ENCODE measurements around the gene SLIT3. TPM values are rescaled to one million over a fixed set of nuclear protein-coding genes. Genes with fewer than 3 reads are reported as not detected.

Gene SLIT3
- polyA plus RNA-seq, 1 of the 3 experiments (the other 2 are of a cell fraction) = 119 TPM

DNA sequence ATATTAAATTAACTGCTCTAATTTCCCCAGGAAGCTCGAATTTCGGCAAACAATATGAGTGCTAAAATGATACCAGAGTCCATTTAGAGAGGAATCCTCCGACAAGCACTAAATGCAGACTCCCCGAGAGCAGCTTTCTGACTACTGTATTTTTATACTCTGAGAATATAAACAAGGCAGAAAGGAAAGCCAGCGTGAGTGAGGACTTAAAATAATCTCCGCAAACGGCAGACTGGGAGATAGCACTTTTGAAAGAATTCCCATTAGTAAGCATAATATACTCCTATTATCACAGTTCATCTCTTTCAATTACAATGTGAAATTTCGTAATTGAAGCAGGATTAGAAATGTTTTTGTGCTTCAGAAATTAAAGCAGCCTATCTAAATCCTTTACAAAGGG is 452.4 kb downstream of the SLIT3 start:
- ChIA-PET POLR2A (interaction anchor here (0.9 to 9.5 kb wide), 3 partner anchors 19 to 69 kb away, joined by 3 to 190 read pairs (median 3); no protein-coding TSS in a partner anchor), CTCF (interaction anchor here (0.7 to 2.5 kb wide), 3 partner anchors 9 to 38 kb away, joined by 4 to 12 read pairs (median 4); no protein-coding TSS in a partner anchor)
- Histone ChIP-seq H3K27ac (ENCODE audit: low read depth in 2 of 2, low read length in 1 of 2) (peak overlapping the region in 1 of 2 experiments; percentile 96; a peak in 2 of 4 replicates), H3K79me2 (ENCODE audit: insufficient read depth) (no peaks in the 10 kb centered on the region), H3K4me1 (ENCODE audit: control insufficient read depth in 1 of 2, insufficient read depth in 2 of 2, low read depth in 1 of 2, low read length in 1 of 2) (peaks cover 5 to 67% of the 10 kb centered on the region in 2 experiments), H4K20me1 (ENCODE audit: insufficient read depth) (no peaks in the 10 kb centered on the region), H3F3A (replicated peaks; ENCODE audit: insufficient read depth) (peaks cover 6% of the 10 kb centered on the region), H3K9ac (no peak overlapping the region), H3K9me2 (no peaks in the 10 kb centered on the region), H2AFZ (ENCODE audit: low read depth) (no peak overlapping the region), H3K36me3 (replicated peaks in 1 of 2; ENCODE audit: control insufficient read depth in 1 of 2, insufficient read depth in 2 of 2, low read length in 1 of 2) (peaks cover 0 to 28% of the 10 kb centered on the region in 2 experiments), H3K4me3 (ENCODE audit: low read depth in 2 of 2, low read length in 1 of 2) (no peak overlapping the region), H3K4me2 (no peak overlapping the region), H3K9me3 (no peaks in the 10 kb centered on the region), H3K27me3 (ENCODE audit: insufficient read depth) (no peaks in the 10 kb centered on the region)
- WGBS (ENCODE audit: low lambda C conversion rate) = 71% methylated on average over 8 of the region's 8 CpGs
- TF ChIP-seq ELF1 (IDR thresholded peaks at IDR 0.05) (no peak), MEF2A (IDR thresholded peaks at IDR 0.05; ENCODE audit: borderline replicate concordance, low read depth) (no peak), CHD2 (IDR thresholded peaks at IDR 0.05; ENCODE audit: low read length, partially characterized antibody) (no peak)
- no peak for DNase-seq

DNA sequence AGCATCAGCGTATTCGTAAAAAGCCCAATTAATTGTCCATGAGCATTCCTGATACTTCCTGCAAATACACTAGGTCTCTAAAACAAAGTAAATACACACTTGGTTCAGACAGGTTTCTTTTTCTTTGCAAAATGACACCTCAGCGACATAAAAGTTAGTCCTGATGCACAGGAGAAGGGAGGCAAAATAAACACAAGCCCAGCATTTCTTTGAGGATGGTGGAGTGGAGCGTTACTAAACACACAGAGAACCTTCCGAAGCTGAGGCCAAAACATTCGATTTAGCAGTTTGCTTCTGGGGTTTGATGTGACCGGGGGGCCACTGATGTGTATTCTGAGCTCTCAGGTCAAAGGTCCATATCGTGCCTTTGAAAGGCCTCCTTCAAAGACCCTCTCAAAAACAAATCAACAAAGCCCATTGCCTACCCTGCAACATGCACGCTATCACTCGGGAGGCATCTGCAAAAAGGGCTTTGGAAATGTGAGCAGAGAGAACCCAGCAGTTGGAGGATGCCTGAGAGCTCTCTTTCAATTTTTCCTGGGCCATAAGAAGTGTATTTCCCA is 453.3 kb downstream of the SLIT3 start:
- DNase-seq = no peak
- WGBS (ENCODE audit: low lambda C conversion rate) = 95% methylated on average over 10 of the region's 10 CpGs
- POLR2A ChIA-PET = interaction anchor here (1.2 to 9.5 kb wide), 2 partner anchors 35 to 70 kb away, joined by 3 to 190 read pairs; no protein-coding TSS in a partner anchor
- peaks cover 0 to 33% of the 10 kb centered on the region in 2 experiments for H3K36me3 ChIP-seq (replicated peaks in 1 of 2; ENCODE audit: control insufficient read depth in 1 of 2, insufficient read depth in 2 of 2, low read length in 1 of 2)
- no peak overlapping the region for H2AFZ ChIP-seq (ENCODE audit: low read depth)
- no peaks in the 10 kb centered on the region for H3K9me2 ChIP-seq
- H3K79me2 ChIP-seq (ENCODE audit: insufficient read depth) = no peaks in the 10 kb centered on the region
- H3K9me3 ChIP-seq = no peaks in the 10 kb centered on the region
- peak overlapping the region in 1 of 2 experiments; percentile 96; a peak in 2 of 4 replicates for H3K27ac ChIP-seq (ENCODE audit: low read depth in 2 of 2, low read length in 1 of 2)
- TF ChIP-seq, protein P1, sequence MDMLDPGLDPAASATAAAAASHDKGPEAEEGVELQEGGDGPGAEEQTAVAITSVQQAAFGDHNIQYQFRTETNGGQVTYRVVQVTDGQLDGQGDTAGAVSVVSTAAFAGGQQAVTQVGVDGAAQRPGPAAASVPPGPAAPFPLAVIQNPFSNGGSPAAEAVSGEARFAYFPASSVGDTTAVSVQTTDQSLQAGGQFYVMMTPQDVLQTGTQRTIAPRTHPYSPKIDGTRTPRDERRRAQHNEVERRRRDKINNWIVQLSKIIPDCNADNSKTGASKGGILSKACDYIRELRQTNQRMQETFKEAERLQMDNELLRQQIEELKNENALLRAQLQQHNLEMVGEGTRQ (IDR thresholded peaks at IDR 0.05; ENCODE audit: borderline replicate concordance, low read depth, low read length) = no peak
- TF ChIP-seq CHD2 (IDR thresholded peaks at IDR 0.05; ENCODE audit: low read length, partially characterized antibody) (no peak), FOXJ3 (CRISPR knock-in tag; IDR thresholded peaks at IDR 0.05) (no peak), SIN3A (IDR thresholded peaks at IDR 0.05; ENCODE audit: borderline replicate concordance, low read depth, low read length) (no peak), TAF1 (IDR thresholded peaks at IDR 0.05; ENCODE audit: borderline replicate concordance, low read depth, low read length) (no peak), ELF1 (IDR thresholded peaks at IDR 0.05) (no peak), JUND (IDR thresholded peaks at IDR 0.05) (no peak), YY1 (IDR thresholded peaks at IDR 0.05; ENCODE audit: low read depth) (no peak), RXRA (IDR thresholded peaks at IDR 0.05; ENCODE audit: borderline replicate concordance, low read depth) (no peak), TEAD4 (IDR thresholded peaks at IDR 0.05; ENCODE audit: borderline replicate concordance, insufficient read depth) (no peak), FOXM1 (IDR thresholded peaks at IDR 0.05; ENCODE audit: low read depth) (no peak), EP300 (IDR thresholded peaks at IDR 0.05; ENCODE audit: borderline replicate concordance in 1 of 2, low read depth in 1 of 2, low read length in 1 of 2) (no peak), MXI1 (IDR thresholded peaks at IDR 0.05; ENCODE audit: low read depth, low read length) (no peak), POLR2AphosphoS5 (IDR thresholded peaks at IDR 0.05; ENCODE audit: low read depth, low read length) (no peak), MEF2A (IDR thresholded peaks at IDR 0.05; ENCODE audit: borderline replicate concordance, low read depth) (no peak), EZH2phosphoT487 (IDR thresholded peaks at IDR 0.05; ENCODE audit: borderline replicate concordance, low read depth) (no peak)
- TF ChIP-seq, protein P2, sequence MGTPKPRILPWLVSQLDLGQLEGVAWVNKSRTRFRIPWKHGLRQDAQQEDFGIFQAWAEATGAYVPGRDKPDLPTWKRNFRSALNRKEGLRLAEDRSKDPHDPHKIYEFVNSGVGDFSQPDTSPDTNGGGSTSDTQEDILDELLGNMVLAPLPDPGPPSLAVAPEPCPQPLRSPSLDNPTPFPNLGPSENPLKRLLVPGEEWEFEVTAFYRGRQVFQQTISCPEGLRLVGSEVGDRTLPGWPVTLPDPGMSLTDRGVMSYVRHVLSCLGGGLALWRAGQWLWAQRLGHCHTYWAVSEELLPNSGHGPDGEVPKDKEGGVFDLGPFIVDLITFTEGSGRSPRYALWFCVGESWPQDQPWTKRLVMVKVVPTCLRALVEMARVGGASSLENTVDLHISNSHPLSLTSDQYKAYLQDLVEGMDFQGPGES (IDR thresholded peaks at IDR 0.05; ENCODE audit: low read depth, low read length) = no peak
- TF ChIP-seq, protein P3, sequence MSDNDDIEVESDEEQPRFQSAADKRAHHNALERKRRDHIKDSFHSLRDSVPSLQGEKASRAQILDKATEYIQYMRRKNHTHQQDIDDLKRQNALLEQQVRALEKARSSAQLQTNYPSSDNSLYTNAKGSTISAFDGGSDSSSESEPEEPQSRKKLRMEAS (IDR thresholded peaks at IDR 0.05; ENCODE audit: low read depth) = no peak
- TF ChIP-seq, protein P4, sequence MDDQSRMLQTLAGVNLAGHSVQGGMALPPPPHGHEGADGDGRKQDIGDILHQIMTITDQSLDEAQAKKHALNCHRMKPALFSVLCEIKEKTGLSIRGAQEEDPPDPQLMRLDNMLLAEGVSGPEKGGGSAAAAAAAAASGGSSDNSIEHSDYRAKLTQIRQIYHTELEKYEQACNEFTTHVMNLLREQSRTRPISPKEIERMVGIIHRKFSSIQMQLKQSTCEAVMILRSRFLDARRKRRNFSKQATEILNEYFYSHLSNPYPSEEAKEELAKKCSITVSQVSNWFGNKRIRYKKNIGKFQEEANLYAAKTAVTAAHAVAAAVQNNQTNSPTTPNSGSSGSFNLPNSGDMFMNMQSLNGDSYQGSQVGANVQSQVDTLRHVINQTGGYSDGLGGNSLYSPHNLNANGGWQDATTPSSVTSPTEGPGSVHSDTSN (IDR thresholded peaks at IDR 0.05) = no peak
- no peaks in the 10 kb centered on the region for H3K27me3 ChIP-seq (ENCODE audit: insufficient read depth)
- no peak overlapping the region for H3K4me3 ChIP-seq (ENCODE audit: low read depth in 2 of 2, low read length in 1 of 2)
- H3K4me2 ChIP-seq = no peak overlapping the region
- H4K20me1 ChIP-seq (ENCODE audit: insufficient read depth) = no peaks in the 10 kb centered on the region
- peaks cover 5 to 60% of the 10 kb centered on the region in 2 experiments for H3K4me1 ChIP-seq (ENCODE audit: control insufficient read depth in 1 of 2, insufficient read depth in 2 of 2, low read depth in 1 of 2, low read length in 1 of 2)
- H3F3A ChIP-seq (replicated peaks; ENCODE audit: insufficient read depth) = peaks cover 4% of the 10 kb centered on the region
- CTCF ChIA-PET = interaction anchor here (0.8 to 2.5 kb wide), 4 partner anchors 8 to 34 kb away, joined by 3 to 12 read pairs (median 4); no protein-coding TSS in a partner anchor
- no peak overlapping the region for H3K9ac ChIP-seq

All from SK-N-SH (cell line).